ENCODE results near the gene REC8. TPM values are rescaled to one million over a fixed set of nuclear protein-coding genes. Genes with fewer than 3 reads are reported as not detected.

Gene REC8
- total and polyA plus RNA-seq, 11 donors, result 0.32 to 25.3 (median 4.4) TPM

DNA sequence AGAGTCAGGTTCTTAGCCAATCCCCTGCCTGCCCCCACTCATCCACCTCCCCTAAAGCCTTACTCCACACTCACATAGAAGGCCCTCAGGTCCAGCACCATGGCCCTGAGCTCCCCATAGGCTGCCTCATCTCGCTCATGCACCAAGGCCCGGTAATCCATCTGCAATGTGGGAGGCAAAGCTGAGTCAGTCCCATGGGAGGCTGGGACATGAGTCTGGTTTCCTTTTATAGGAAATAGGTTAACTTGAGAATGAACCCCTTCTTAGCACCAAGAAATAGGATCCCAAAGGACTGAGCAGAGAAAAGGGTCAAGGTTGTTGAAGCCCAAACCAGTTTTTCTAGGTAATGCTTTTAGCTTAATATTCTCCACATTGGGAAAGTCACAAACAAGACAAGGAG lies 28.4 kb upstream of the REC8 start:
- no peak for TF ChIP-seq POLR2A (IDR thresholded peaks at IDR 0.05)
- TF ChIP-seq, protein P1, sequence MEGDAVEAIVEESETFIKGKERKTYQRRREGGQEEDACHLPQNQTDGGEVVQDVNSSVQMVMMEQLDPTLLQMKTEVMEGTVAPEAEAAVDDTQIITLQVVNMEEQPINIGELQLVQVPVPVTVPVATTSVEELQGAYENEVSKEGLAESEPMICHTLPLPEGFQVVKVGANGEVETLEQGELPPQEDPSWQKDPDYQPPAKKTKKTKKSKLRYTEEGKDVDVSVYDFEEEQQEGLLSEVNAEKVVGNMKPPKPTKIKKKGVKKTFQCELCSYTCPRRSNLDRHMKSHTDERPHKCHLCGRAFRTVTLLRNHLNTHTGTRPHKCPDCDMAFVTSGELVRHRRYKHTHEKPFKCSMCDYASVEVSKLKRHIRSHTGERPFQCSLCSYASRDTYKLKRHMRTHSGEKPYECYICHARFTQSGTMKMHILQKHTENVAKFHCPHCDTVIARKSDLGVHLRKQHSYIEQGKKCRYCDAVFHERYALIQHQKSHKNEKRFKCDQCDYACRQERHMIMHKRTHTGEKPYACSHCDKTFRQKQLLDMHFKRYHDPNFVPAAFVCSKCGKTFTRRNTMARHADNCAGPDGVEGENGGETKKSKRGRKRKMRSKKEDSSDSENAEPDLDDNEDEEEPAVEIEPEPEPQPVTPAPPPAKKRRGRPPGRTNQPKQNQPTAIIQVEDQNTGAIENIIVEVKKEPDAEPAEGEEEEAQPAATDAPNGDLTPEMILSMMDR (IDR thresholded peaks at IDR 0.05), result no peak
- intact Hi-C loops (cut with DNase I), result loop anchor here in 2 of 10 donors (5.0 kb wide), 2 partner anchors 36 to 89 kb away; partner anchors contain the start of genes GMPR2 (in 1 of the 2) and NEDD8 (in 1 of the 2)
- no peaks in the 10 kb centered on the region for H3K27me3 ChIP-seq
- H3K9me3 ChIP-seq, result no peaks in the 10 kb centered on the region
- peaks cover 0 to 41% (median 23%) of the 10 kb centered on the region in 9 donors for H3K36me3 ChIP-seq
- ATAC-seq, result no peak
- no peak for DNase-seq
- peaks cover 9 to 77% (median 39%) of the 10 kb centered on the region in 12 donors for H3K4me1 ChIP-seq
- peak overlapping the region in 2 of 12 donors; percentile 12 to 20 for H3K27ac ChIP-seq
- 54 to 70% (median 67%) methylated on average over 2 of the region's 2 CpGs for WGBS, 4 donors
- H3K4me3 ChIP-seq, result no peak overlapping the region

DNA sequence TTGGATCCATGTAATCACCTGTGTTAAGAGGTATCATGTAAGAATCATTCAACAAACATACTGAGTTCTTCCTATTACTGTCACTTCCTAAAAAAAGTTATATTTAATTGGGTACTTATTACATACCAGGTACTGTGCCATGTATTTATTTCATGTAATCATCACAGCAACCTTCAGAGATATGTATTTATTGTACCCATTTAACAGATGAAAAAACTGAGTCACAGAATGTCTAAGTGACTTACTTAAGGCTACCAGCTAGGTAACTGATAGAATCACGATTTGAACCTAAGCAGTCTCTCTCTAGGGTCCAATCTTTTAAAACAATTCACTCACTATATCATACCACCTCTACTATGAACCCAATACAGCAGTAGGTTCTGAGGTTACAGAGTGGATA lies 27.4 kb upstream of the REC8 start:
- H3K4me1 ChIP-seq, result peaks cover 9 to 74% (median 40%) of the 10 kb centered on the region in 12 donors
- H3K27ac ChIP-seq, result peak overlapping the region in 2 of 12 donors; percentile 12 to 15
- no peaks in the 10 kb centered on the region for H3K9me3 ChIP-seq
- H3K36me3 ChIP-seq, result peaks cover 0 to 41% (median 22%) of the 10 kb centered on the region in 9 donors
- TF ChIP-seq, protein P1 (IDR thresholded peaks at IDR 0.05), result no peak
- no peak for TF ChIP-seq POLR2A (IDR thresholded peaks at IDR 0.05)
- no peak for DNase-seq
- intact Hi-C loops (cut with DNase I), result loop anchor here in 2 of 10 donors (5.0 kb wide), 2 partner anchors 37 to 88 kb away; partner anchors contain the start of genes GMPR2 (in 1 of the 2) and NEDD8 (in 1 of the 2)
- 91 to 100% (median 93%) methylated on average over 1 of the region's 1 CpG for WGBS, 4 donors
- no peak for ATAC-seq
- no peaks in the 10 kb centered on the region for H3K27me3 ChIP-seq
- peak overlapping the region in 1 of 12 donors; percentile 10 for H3K4me3 ChIP-seq

DNA sequence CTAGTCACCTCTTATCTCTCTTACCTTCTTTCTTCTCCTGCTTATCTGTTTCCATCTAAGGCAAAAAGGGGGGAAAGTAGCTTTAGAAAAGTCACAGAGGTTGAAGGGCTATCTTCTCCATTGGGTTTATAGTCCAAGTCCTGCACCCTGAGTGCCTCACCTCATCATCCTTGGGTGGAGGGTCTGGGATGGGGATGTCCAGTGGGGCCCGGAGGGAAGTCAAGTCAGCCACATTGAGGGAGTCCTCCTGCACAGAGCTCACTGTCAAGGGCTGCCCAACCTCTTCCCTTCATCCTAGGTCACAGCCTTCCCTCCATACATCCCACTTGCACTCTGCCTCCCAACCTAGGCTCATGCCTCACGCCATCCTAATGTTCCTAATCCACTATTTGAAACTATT lies 26.7 kb upstream of the REC8 start:
- intact Hi-C loops (cut with DNase I), result loop anchor here in 1 of 10 donors (5.0 kb wide), 1 partner anchor 33 kb away; the partner anchor contains the start of genes DCAF11 and NRL
- Histone ChIP-seq H3K4me3 (peak overlapping the region in 5 of 12 donors; percentile 79 to 94 (median 83)), H3K27ac (peak overlapping the region in 7 of 12 donors; percentile 92 to 97 (median 96)), H3K4me1 (peaks cover 6 to 67% (median 33%) of the 10 kb centered on the region in 12 donors), H3K27me3 (no peaks in the 10 kb centered on the region), H3K9me3 (no peaks in the 10 kb centered on the region), H3K36me3 (peaks cover 0 to 43% (median 26%) of the 10 kb centered on the region in 9 donors)
- DNase-seq (peak in 1 of 5 donors; percentile 26), ATAC-seq (no peak)
- 94 to 97% (median 96%) methylated on average over 2 of the region's 2 CpGs for WGBS, 4 donors
- TF ChIP-seq, protein P1 (IDR thresholded peaks at IDR 0.05), result no peak
- TF ChIP-seq POLR2A (IDR thresholded peaks at IDR 0.05), result no peak

DNA sequence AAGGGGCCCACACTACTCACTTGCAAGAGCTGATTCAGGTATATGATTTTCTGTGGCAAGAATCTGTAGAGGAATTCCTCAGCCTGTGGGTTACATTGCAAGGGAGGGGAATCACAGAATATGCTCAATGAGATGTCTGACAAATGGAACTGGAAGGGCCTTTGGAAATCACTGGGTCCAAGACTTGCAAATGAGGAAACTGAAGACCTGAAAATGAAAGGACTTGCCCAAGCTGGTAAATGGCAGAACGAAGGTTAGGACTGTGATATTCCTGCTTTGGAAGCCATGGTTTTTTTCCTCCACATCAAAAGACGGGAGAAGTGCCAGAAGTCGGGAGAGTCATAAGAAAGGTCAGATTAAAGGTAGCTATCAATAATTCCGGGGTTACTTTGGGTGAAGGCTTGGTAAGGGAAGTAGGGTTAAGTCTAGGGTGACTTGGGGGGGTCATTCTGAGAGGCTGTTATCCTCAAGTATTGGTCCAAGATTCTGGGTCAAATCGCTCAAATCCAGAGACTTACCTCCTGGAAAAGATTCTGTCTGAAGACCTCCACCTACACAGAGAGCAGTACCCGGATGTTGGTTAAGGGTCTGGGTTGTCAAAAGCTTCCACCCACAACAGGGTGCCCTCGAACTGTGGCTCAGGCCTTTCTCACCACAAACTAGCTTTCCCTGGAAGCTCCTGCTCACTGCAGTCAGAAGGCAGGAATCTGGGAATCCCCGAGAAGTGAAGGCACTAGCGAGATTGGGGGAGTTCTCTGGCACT lies 26.0 kb upstream of the REC8 start:
- intact Hi-C loops (cut with DNase I), result loop anchor here in 2 of 10 donors (1.0 to 5.0 kb wide), 2 partner anchors 32 to 34 kb away; partner anchors contain the start of genes DCAF11 (in 2 of the 2) and NRL (in 2 of the 2)
- no peaks in the 10 kb centered on the region for H3K27me3 ChIP-seq
- H3K4me3 ChIP-seq, result peak overlapping the region; percentile 57 to 94 (median 84)
- DNase-seq, result no peak
- no peak for ATAC-seq
- H3K36me3 ChIP-seq, result peaks cover 0 to 50% (median 32%) of the 10 kb centered on the region in 9 donors
- 12 to 22% (median 14%) methylated on average over 7 to 9 of the region's 9 CpGs for WGBS, 4 donors
- TF ChIP-seq POLR2A (IDR thresholded peaks at IDR 0.05), result no peak
- TF ChIP-seq, protein P1 (IDR thresholded peaks at IDR 0.05), result no peak
- H3K27ac ChIP-seq, result peak overlapping the region; percentile 49 to 97 (median 94)
- H3K4me1 ChIP-seq, result peaks cover 6 to 60% (median 29%) of the 10 kb centered on the region in 12 donors
- no peaks in the 10 kb centered on the region for H3K9me3 ChIP-seq

Measured in heart left ventricle (tissue), 16 donors.